ENCODE data around the gene GSN.

Gene GSN

GRCh38 chr9:121303456-121304451 is 35.8 kb downstream of the GSN start:
- DNase-seq (ENCODE audit: low read depth), result no peak

DNA sequence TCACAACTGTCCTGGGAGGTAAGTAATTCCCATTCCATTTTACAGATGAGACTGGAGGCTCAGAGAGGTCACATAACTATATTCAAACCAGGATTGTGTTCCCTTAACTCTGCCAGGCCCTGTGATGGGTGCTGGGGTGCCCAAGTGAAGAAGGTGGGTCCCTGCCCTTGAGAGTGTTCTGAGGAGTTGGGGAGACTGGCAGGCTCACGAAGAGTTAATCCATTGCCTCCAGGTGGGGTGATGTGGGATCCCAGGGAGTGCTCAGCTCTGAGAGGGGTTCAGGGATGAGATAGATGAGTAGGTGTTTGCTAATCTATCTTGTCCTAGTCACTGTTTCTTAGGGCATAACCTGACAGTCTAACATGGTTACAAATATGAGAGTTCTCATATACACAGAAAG is 36.7 kb downstream of the GSN start:
- DNase-seq (ENCODE audit: low read depth), result no peak

DNA sequence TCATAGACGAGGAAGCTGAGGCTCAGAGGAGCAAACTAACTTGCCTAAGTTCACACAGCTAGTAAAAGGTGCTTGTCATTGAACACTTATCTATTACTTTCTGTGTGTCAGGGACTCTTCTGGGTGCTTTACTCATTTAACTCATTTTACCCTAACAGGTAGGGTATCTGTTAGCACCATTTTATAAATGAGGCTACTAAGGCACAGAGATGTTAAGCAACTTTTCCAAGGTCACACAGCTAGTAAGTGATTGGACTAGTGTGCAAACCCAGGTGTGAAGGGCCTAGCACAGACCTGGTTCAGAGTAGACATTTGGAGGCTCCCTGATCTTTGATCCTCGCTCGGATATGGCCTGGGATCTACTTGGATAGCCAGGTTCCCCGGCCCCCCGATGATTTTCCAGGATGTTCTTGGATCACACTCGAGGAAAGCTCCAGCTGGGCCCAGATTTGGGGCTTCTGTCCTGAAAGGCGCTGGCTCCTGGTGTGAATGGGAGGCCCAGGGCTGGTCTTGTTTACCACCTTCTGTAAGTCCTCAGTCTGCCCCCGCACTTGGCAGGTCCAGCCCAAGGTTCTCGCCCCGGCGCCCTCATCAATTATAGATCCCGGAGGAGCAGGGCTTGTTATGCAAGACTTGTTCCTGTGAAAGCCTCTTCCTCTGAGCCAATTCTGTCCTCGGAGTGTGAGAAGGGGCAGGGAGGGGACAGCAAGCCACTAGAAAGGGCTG is 37.5 kb downstream of the GSN start:
- DNase-seq (ENCODE audit: low read depth), result no peak

DNA sequence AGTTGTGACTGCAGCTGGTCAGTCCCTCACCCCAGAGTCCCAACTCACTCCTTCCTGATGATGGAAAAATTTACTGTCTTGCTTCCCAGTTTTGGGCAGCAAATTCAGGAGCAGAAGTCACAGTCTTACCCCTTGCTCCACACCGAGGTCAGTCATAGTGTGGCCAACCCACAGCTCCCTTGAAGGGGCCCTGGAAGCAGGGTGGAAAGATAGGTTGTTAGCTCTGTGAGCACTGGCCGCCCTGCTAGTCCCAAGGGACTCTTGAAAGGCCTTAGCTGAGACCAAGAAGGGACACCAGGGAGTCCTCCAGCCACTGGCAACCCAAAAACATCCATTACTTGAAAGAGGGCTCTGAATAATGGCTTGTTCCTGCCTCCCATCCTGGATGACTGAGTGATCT is 40.0 kb downstream of the GSN start:
- no peak for DNase-seq (ENCODE audit: low read depth)

- no peak for DNase-seq (ENCODE audit: low read depth)
These were observed 40.8 kb downstream of the GSN start for GRCh38 chr9:121308765-121309164.

DNA sequence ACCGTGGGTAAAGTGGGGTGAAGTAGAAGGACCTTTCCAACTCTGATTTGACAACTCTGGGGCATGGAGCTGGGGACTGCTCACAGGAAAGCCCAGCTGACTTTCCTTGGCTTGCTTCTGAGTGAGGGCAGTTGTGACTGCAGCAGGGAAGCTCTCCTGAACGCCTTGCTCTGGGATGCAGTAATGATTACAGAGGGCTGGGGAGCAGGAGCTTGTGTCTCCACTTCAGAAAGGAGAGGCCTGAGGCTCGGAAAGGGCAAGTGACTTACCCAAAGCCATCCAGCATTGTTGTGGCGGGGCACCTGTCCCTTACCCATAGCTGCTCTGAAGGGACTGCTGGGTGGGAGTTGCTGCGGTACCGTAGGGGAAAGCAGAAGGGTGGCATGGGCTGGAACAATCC is 41.2 kb downstream of the GSN start:
- no peak for DNase-seq (ENCODE audit: low read depth)

- no peak for DNase-seq (ENCODE audit: low read depth)
These were observed 42.0 kb downstream of the GSN start for GRCh38 chr9:121309833-121310425.

GRCh38 chr9:121310571-121310970 is 42.6 kb downstream of the GSN start:
- DNase-seq (ENCODE audit: low read depth), result no peak

DNA sequence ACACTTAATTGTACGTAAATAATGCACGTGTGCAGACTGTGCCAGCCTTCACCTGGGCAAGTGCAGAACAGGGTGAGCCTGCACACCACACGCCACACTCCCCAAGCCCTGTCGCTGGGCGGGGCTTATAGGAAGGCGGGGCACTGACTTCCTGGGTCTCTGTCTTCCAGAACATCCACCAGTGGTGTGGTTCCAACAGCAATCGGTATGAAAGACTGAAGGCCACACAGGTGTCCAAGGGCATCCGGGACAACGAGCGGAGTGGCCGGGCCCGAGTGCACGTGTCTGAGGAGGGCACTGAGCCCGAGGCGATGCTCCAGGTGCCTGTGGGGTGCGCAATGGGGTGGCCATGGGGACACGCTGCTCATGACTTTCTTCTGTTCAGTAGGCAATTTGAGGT is 44.2 kb downstream of the GSN start:
- DNase-seq (ENCODE audit: low read depth), result no peak

DNA sequence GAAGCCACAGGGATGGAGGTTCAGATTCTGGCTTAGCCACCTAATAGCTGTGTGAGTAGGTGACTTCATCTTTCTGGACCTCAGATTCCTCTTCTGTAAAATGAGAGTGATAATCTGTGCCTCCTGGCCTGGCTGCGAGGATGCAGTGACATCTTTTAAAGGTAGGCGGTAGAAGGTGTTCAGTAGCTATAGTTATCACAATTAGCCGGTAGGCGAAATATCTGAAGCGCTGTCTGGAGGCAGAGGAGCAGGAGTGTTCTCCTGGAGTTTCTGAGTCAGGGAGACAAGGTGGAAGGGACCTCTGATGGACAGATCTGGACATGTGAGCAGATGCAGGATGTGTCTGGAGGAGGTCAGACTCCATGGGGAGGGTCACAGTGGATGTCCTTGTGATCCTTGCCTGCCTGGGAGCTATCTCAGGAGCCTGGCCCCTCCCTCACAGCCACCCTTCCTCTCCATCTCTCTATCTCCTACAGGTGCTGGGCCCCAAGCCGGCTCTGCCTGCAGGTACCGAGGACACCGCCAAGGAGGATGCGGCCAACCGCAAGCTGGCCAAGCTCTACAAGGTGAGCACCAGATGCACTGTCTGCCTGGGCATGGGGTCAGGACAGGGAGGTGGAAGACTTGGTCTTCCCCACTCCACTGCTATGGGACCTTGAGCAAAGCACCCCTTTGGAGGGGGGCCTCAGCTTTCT is 45.6 kb downstream of the GSN start:
- no peak for DNase-seq (ENCODE audit: low read depth)

DNA sequence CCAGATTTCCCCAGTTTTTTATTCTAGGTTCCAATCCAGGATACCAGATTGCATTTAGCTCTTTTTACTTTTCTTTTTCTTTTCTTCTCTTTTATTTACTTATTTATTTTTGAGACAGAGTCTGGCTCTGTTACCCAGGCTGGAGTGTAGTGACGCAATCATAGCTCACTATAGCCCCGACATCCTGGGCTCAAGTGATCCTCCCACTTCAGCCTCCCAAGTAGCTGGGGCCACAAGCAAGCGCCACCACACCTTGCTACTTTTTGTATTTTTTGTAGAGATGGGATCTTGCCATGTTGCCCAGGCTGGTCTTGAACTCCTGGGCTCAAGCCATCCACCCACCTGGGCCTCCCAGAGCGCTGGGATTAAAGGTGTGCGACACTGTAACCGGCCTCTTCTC is 48.4 kb downstream of the GSN start:
- no peak for DNase-seq (ENCODE audit: low read depth)

- no peak for DNase-seq (ENCODE audit: low read depth)
These were observed 49.0 kb downstream of the GSN start for GRCh38 chr9:121316852-121317373.

GRCh38 chr9:121317737-121318630 is 50.0 kb downstream of the GSN start:
- no peak for DNase-seq (ENCODE audit: low read depth)

DNA sequence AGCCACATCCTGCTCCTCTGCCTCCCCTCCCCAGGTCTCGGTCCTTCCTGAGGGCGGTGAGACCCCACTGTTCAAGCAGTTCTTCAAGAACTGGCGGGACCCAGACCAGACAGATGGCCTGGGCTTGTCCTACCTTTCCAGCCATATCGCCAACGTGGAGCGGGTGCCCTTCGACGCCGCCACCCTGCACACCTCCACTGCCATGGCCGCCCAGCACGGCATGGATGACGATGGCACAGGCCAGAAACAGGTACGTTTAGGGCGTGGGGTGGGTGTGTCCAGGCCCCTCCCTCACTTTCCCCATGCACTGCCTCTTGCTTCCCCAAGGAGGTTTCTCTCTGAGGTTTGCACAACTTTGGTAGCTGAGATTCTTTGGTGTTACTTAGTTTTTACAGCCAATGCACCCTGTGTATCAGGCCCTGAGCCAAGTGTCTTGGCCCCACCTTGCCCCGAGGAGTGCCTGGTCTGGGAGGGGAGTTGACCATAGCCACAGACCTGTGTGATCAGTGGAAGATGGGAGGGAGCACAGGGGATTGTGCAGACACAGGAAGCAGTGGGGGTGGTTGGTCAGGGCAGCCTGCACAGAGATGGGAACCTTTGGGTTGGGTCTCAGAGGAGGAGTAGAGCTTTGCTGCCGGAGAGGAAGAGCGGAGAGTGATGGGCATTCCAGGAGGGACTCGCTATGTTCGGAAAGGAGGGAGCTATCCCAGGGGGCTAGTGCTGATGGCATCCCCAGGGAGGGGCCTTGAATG is 50.8 kb downstream of the GSN start:
- DNase-seq (ENCODE audit: low read depth), result no peak

- no peak for DNase-seq (ENCODE audit: low read depth)
These were observed 51.4 kb downstream of the GSN start for GRCh38 chr9:121319383-121319780.

- DNase-seq (ENCODE audit: low read depth), result no peak
These were observed 53.1 kb downstream of the GSN start for GRCh38 chr9:121321016-121321503.

- no peak for DNase-seq (ENCODE audit: low read depth)
These were observed 54.2 kb downstream of the GSN start for GRCh38 chr9:121322037-121322736.

DNA sequence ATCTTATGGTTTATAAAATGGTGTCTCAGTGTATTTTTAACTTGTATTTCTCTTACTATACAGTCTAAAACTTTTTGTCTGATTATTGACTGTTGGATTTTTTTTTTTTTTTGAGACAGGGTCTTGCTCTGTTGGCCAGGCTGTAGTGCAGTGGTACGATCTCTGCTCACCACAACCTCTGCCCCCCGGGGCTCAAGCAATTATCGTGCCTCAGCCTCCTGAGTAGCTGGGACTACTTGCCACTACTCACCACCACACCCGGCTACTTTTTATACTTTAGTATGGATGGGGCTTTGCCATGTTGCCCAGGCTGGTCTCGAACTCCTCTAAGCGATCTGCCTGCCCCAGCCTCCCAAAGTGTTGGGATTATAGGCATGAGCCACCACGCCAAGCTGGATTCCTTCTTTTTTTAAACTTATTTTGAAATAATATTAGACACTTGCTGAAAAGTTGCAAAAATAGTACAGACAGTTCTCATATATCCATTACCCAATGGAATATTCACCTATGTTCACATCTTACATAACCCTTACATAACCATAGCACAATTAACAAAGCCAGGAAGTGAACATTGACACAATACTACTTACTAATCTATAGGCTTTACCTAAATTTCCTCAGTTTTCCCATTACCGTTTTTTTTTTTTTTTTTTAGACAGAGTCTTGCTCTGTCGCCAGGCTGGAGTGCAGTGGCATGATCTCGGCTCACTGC is 54.9 kb downstream of the GSN start:
- DNase-seq (ENCODE audit: low read depth), result no peak
